Peyer's patch (tissue), 4 donors: ENCODE results near the gene NTN1. TPM values are rescaled to one million over a fixed set of nuclear protein-coding genes. Genes with fewer than 3 reads are reported as not detected.

Experiments
- DNase-seq, 3 donors: peaks; one replicate each; pipeline ENCODE4 v3.0.0-alpha.2; 2017 to 2019
- H3K27ac ChIP-seq, 4 donors: fragments of 200-600 bp; sonication (generic); one replicate each; pipeline ENCODE4 v1.5.1; 2016 to 2019
- H3K27me3 ChIP-seq, 2 donors: fragments of 200-600 bp; sonication (generic); one replicate each; pipeline ENCODE4 v1.5.1; 2019
- H3K36me3 ChIP-seq, 3 donors: fragments of 200-600 bp; sonication (generic); one replicate each; pipeline ENCODE4 v1.5.1; 2016 to 2019
- H3K4me1 ChIP-seq, 4 donors: fragments of 200-600 bp; sonication (generic); one replicate each; pipeline ENCODE4 v1.5.1; 2016 to 2019
- H3K4me3 ChIP-seq, 4 donors: fragments of 200-600 bp; sonication (generic); 1 replicate in 3 of 4; 2 replicates in 1 of 4; pipeline ENCODE4 v1.5.1; 2016 to 2019; ENCODE audit warnings: mild to moderate bottlenecking in 1 of 4
- H3K9me3 ChIP-seq, 4 donors: fragments of 200-600 bp; sonication (generic); one replicate each; pipeline ENCODE4 v1.5.1; 2016 to 2019; ENCODE audit warnings: mild to moderate bottlenecking in 1 of 4
- POLR2A ChIP-seq, 2 donors: fragments of 450-650 bp; IDR thresholded peaks; one replicate each; pipeline ENCODE4 v1.5.1; 2017; ENCODE audit warnings: antibody characterized with exemption in 2 of 2, mild to moderate bottlenecking in 2 of 2, moderate library complexity in 2 of 2
- total RNA-seq, 4 donors: library from RNA; depleted of rRNA; stranded (reverse); fragments of >200 nt; gene quantifications; one replicate each; pipeline ENCODE4 v1.1.0, GENCODE V29; 2016
- TF ChIP-seq, protein P1 (sequence below), 6 experiments: fragments of 450-650 bp in 4 of 6; fragments of 200-600 bp in 2 of 6; sonication (generic) in 1 of 6; IDR thresholded peaks; one replicate each; pipeline ENCODE4 v1.5.1; 2017 to 2019; ENCODE audit warnings: antibody characterized with exemption in 6 of 6, mild to moderate bottlenecking in 3 of 6, moderate library complexity in 1 of 6

NTN1 gene
- total RNA-seq, 4 donors from 2014 or later: 4.0 to 17.3 (median 10.9) TPM

DNA sequence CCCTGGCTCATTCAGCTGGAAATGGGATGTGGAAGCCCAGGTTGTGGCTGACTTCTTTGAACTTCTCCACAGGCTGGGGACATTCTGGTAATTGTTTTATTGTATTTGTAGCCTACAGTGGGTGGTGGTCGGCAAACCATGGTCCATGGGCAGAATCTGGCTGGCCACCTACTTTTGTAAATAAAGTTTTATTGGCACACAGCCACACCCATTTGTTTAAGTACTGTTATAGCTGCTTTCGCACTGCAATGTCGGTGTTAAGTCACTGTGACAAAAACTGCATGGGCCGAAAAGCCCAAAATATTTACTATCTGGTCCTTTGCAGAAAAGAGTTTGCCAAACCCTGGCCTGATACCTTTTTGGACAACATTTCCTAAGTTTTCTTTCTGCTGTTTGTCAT, 86.2 kb downstream of the NTN1 start:
- H3K9me3 ChIP-seq: no peaks in the 10 kb centered on the region
- no peak overlapping the region for H3K4me3 ChIP-seq
- no peak overlapping the region for H3K27ac ChIP-seq
- H3K36me3 ChIP-seq: no peaks in the 10 kb centered on the region
- TF ChIP-seq POLR2A (IDR thresholded peaks at IDR 0.05): no peak
- TF ChIP-seq, protein P1, sequence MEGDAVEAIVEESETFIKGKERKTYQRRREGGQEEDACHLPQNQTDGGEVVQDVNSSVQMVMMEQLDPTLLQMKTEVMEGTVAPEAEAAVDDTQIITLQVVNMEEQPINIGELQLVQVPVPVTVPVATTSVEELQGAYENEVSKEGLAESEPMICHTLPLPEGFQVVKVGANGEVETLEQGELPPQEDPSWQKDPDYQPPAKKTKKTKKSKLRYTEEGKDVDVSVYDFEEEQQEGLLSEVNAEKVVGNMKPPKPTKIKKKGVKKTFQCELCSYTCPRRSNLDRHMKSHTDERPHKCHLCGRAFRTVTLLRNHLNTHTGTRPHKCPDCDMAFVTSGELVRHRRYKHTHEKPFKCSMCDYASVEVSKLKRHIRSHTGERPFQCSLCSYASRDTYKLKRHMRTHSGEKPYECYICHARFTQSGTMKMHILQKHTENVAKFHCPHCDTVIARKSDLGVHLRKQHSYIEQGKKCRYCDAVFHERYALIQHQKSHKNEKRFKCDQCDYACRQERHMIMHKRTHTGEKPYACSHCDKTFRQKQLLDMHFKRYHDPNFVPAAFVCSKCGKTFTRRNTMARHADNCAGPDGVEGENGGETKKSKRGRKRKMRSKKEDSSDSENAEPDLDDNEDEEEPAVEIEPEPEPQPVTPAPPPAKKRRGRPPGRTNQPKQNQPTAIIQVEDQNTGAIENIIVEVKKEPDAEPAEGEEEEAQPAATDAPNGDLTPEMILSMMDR (IDR thresholded peaks at IDR 0.05): no peak
- no peaks in the 10 kb centered on the region for H3K27me3 ChIP-seq
- DNase-seq: no peak
- no peaks in the 10 kb centered on the region for H3K4me1 ChIP-seq

DNA sequence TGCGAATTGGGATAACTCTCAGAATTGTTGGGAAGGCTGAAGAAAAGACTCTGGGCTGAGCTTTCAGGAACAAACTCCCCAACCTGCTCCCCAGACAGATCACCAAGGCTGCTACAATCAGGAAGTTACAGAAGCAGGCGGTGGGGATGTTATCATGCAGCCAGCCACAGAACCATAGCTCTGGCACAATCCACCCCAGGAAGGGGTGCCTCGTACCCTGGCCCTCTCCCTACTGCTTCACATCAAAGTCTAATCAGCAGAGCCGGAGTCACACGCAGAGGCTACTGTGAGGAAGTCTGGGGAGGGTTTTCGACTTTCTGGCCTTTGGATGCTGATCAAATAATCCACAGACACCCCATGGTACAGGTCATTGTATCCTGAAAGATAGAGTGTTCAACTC, 86.8 kb downstream of the NTN1 start:
- no peak overlapping the region for H3K27ac ChIP-seq
- no peaks in the 10 kb centered on the region for H3K4me1 ChIP-seq
- no peaks in the 10 kb centered on the region for H3K27me3 ChIP-seq
- no peaks in the 10 kb centered on the region for H3K36me3 ChIP-seq
- DNase-seq: no peak
- H3K4me3 ChIP-seq: no peak overlapping the region
- TF ChIP-seq, protein P1 (IDR thresholded peaks at IDR 0.05): no peak
- no peak for TF ChIP-seq POLR2A (IDR thresholded peaks at IDR 0.05)
- no peaks in the 10 kb centered on the region for H3K9me3 ChIP-seq

DNA sequence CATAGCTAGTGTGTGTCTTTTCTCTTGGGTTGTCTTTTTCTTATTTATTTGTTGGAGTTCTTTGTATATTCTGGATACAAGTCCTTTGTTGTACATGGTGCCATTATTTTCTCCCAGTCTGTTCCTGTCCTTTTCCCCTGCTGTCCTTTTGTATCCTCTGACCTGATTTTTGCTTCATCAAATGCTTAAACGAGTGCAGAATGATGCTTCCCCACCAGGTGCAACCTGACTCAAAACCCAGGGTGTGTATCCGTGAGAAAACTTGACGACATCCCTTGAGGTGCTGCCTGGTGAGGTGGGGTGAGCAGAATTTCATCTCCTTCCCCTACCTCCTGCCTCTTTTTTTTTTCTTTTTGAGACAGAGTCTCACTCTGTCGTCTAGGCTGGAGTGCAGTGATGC, 88.6 kb downstream of the NTN1 start:
- no peak overlapping the region for H3K4me3 ChIP-seq
- H3K9me3 ChIP-seq: no peaks in the 10 kb centered on the region
- H3K36me3 ChIP-seq: no peaks in the 10 kb centered on the region
- no peaks in the 10 kb centered on the region for H3K27me3 ChIP-seq
- no peak overlapping the region for H3K27ac ChIP-seq
- no peak for DNase-seq
- peaks cover 0 to 3% (median 0%) of the 10 kb centered on the region in 4 donors for H3K4me1 ChIP-seq
- TF ChIP-seq, protein P1 (IDR thresholded peaks at IDR 0.05): no peak
- TF ChIP-seq POLR2A (IDR thresholded peaks at IDR 0.05): no peak

DNA sequence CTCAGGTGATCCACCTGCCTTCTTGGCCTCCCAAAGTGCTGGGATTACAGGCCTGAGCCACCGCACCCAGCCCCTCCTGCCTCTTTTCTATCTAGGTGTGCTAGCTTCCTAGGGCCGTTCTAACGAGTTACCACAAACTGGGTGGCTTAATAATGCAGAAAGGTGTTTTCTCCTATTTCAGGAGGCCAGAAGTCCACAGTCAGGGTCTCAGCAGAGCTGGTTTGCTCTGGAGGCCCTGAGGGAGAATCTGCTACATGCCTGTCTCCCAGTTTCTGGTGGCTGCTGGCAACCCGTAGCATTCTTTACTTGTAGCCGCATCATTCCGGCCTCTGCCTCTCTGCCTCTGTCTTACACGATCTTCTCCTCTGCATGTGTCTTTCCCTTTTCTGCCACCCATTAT, 89.2 kb downstream of the NTN1 start:
- H3K9me3 ChIP-seq: no peaks in the 10 kb centered on the region
- DNase-seq: no peak
- no peaks in the 10 kb centered on the region for H3K27me3 ChIP-seq
- no peak overlapping the region for H3K4me3 ChIP-seq
- H3K27ac ChIP-seq: no peak overlapping the region
- TF ChIP-seq, protein P1 (IDR thresholded peaks at IDR 0.05): no peak
- no peak for TF ChIP-seq POLR2A (IDR thresholded peaks at IDR 0.05)
- peaks cover 0 to 7% (median 0%) of the 10 kb centered on the region in 4 donors for H3K4me1 ChIP-seq
- H3K36me3 ChIP-seq: no peaks in the 10 kb centered on the region

DNA sequence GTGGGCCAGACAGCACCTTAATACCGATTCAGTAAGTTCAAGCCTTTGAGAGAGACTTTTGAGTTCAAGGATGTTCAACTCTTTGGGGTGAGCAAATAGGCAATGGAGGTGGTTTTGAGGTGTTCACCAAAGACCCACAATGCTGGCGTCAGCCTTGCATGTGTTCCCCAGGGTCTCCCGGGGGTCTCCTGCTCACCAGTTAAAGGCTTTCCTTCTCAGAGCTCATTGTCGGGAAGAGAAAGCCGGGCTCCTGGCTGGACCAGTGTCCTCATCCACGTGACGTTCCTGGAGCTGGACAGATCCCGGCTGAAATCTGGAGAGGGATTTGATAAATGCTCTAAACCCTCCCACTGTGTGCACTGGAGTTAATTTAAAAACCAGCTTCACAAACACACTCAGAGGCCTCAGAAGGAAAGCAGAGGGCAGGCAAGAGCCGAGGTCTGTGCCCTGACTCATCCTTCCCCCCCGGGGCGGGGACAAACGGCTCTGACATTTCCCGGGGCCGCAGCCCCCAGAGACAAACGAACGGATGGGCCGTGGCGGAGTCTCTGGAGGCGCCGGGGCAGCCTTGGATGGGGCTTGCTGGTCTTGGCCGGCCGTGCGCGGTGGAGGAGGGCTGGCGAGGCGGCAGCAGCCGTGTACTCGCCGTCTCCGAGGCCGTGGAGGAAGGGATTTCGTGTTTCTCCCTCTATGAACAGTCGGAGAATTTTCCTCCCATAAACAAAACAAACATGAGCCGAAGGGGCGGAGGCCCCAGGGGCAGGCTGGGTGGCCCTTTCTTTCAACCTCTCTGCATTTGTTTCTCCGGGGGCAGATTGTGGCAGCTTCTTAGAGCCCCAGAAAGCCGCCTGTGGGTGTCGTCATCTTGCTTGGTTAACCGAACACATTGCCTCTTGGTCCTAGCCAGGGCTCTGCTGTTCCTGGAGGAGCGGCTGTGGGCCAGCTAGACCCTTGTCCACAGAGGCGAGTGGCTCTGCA, 94.2 kb downstream of the NTN1 start:
- peaks cover 0 to 4% of the 10 kb centered on the region in 2 donors for H3K27me3 ChIP-seq
- peaks cover 0 to 7% (median 0%) of the 10 kb centered on the region in 4 donors for H3K4me1 ChIP-seq
- no peaks in the 10 kb centered on the region for H3K36me3 ChIP-seq
- TF ChIP-seq POLR2A (IDR thresholded peaks at IDR 0.05): no peak
- TF ChIP-seq, protein P1 (IDR thresholded peaks at IDR 0.05): peak in 3 of 6 experiments; percentile 43 to 50 (median 44)
- peak overlapping the region; percentile 49 to 82 (median 64) for H3K27ac ChIP-seq
- peak overlapping the region; percentile 10 to 45 (median 30) for H3K4me3 ChIP-seq
- DNase-seq: peak in 2 of 3 donors; percentile 64 to 70
- no peaks in the 10 kb centered on the region for H3K9me3 ChIP-seq
